Neural cell (in vitro differentiated cells): ENCODE results near the gene CRIM1. TPM values are rescaled to one million over a fixed set of nuclear protein-coding genes. Genes with fewer than 3 reads are reported as not detected.

Source experiments
- H2AFZ ChIP-seq: fragments of 200-600, 300-800 bp; sonication (generic), shearing (Covaris generic); 2 replicates; pipeline ENCODE4 v1.6.0; 2014; ENCODE audit warnings: low read depth, mild to moderate bottlenecking, antibody characterized with exemption, low read length, moderate library complexity
- H3F3A ChIP-seq: fragments of 200-600 bp; shearing (Covaris generic); 2 replicates; pipeline ENCODE4 v1.6.1; 2016; ENCODE audit warnings: mild to moderate bottlenecking, moderate library complexity, mixed read lengths, antibody characterized with exemption, low read length; ENCODE audit not compliant: insufficient read depth, poor library complexity, severe bottlenecking
- H3K27ac ChIP-seq: fragments of 200-600, 300-800 bp; sonication (generic), shearing (Covaris generic); 2 replicates; pipeline ENCODE4 v1.5.1; 2014; ENCODE audit warnings: mild to moderate bottlenecking, low read length, moderate library complexity
- H3K27me3 ChIP-seq: fragments of 300-800, 200-600 bp; sonication (generic), shearing (Covaris generic); 2 replicates; pipeline ENCODE4 v1.6.0; 2014; ENCODE audit warnings: mild to moderate bottlenecking, low read depth, low read length, moderate library complexity; ENCODE audit not compliant: insufficient read depth
- H3K36me3 ChIP-seq: fragments of 300-800, 200-600 bp; sonication (generic), shearing (Covaris generic); 2 replicates; pipeline ENCODE4 v1.5.1; 2014; ENCODE audit warnings: mild to moderate bottlenecking, antibody characterized with exemption, low read length, moderate library complexity; ENCODE audit not compliant: insufficient read depth
- H3K4me2 ChIP-seq: fragments of 300-800, 200-600 bp; sonication (generic), shearing (Covaris generic); 2 replicates; pipeline ENCODE4 v1.6.0; 2014; ENCODE audit warnings: mild to moderate bottlenecking, low read length
- H3K4me3 ChIP-seq: fragments of 300-800, 200-600 bp; sonication (generic), shearing (Covaris generic); 2 replicates; pipeline ENCODE4 v1.5.1; 2014; ENCODE audit warnings: mild to moderate bottlenecking, low read length, moderate library complexity
- H3K79me2 ChIP-seq: fragments of 200-600 bp; shearing (Covaris generic); replicated peaks from 2 replicates; pipeline ENCODE4 v1.6.0; 2014; ENCODE audit warnings: mild to moderate bottlenecking, low read length, moderate library complexity; ENCODE audit not compliant: insufficient read depth
- H3K9ac ChIP-seq: fragments of 300-800, 200-600 bp; sonication (generic), shearing (Covaris generic); 2 replicates; pipeline ENCODE4 v1.6.1; 2016; ENCODE audit warnings: mild to moderate bottlenecking, low read length, mixed read lengths
- H3K9me2 ChIP-seq: fragments of 200-600 bp; shearing (Covaris generic); 2 replicates; pipeline ENCODE4 v1.6.1; 2016; ENCODE audit warnings: mild to moderate bottlenecking, low read length, mixed read lengths; ENCODE audit not compliant: insufficient read depth
- H3K9me3 ChIP-seq: fragments of 200-600, 300-800 bp; sonication (generic), shearing (Covaris generic); 2 replicates; pipeline ENCODE4 v1.6.1; 2016; ENCODE audit warnings: mild to moderate bottlenecking, mixed run types, low read length, moderate library complexity, mixed read lengths
- H4K20me1 ChIP-seq: fragments of 200-600 bp; shearing (Covaris generic); 2 replicates; pipeline ENCODE4 v1.6.1; 2016; ENCODE audit warnings: mild to moderate bottlenecking, mixed run types; ENCODE audit not compliant: insufficient read depth
- EP300 ChIP-seq: fragments of 450-650 bp; conservative IDR thresholded peaks from 2 replicates; pipeline ENCODE4 v1.6.1; 2014; ENCODE audit warnings: antibody characterized with exemption, mild to moderate bottlenecking, moderate library complexity; ENCODE audit not compliant: poor library complexity, severe bottlenecking
- EZH2 ChIP-seq: fragments of 200-600, 300-800 bp; shearing (Covaris generic), sonication (generic); IDR thresholded peaks from 2 replicates; pipeline ENCODE4 v1.6.1; 2014; ENCODE audit warnings: antibody characterized with exemption, low read length, borderline replicate concordance, mild to moderate bottlenecking; ENCODE audit not compliant: insufficient read depth, poor library complexity, severe bottlenecking
- MXI1 ChIP-seq: fragments of 450-650 bp; conservative IDR thresholded peaks from 2 replicates; pipeline ENCODE4 v1.6.1; 2014; ENCODE audit warnings: antibody characterized with exemption, mild to moderate bottlenecking; ENCODE audit not compliant: poor library complexity, severe bottlenecking
- POLR2AphosphoS5 ChIP-seq: IDR thresholded peaks from 2 replicates; pipeline ENCODE4 v1.6.1; 2012
- RAD21 ChIP-seq: fragments of 450-650 bp; conservative IDR thresholded peaks from 2 replicates; pipeline ENCODE4 v1.6.1; 2014; ENCODE audit warnings: antibody characterized with exemption, mild to moderate bottlenecking, moderate library complexity
- SMC3 ChIP-seq: fragments of 450-650 bp; conservative IDR thresholded peaks from 2 replicates; pipeline ENCODE4 v1.6.1; 2014; ENCODE audit warnings: antibody characterized with exemption, mild to moderate bottlenecking, moderate library complexity; ENCODE audit not compliant: poor library complexity
- TAF1 ChIP-seq: IDR thresholded peaks from 2 replicates; pipeline ENCODE4 v1.6.1; 2012; ENCODE audit warnings: low read depth
- polyA plus RNA-seq: library from polyadenylated mRNA; depleted of rRNA; stranded (reverse); fragments of >200 nt; gene quantifications from 2 replicates; pipeline ENCODE4 v1.2.3, GENCODE V29; 2014
- TF ChIP-seq, protein P1 (sequence below): IDR thresholded peaks from 2 replicates; pipeline ENCODE4 v1.6.1; 2012; ENCODE audit warnings: borderline replicate concordance
- TF ChIP-seq, protein P2 (sequence below): fragments of 450-650 bp; IDR thresholded peaks from 2 replicates; pipeline ENCODE4 v1.5.1; 2014; ENCODE audit warnings: antibody characterized with exemption, mild to moderate bottlenecking, moderate library complexity; ENCODE audit not compliant: poor library complexity, severe bottlenecking

CRIM1 gene
- polyA plus RNA-seq, 1 donor from 2014 or later = 6.7 TPM

DNA sequence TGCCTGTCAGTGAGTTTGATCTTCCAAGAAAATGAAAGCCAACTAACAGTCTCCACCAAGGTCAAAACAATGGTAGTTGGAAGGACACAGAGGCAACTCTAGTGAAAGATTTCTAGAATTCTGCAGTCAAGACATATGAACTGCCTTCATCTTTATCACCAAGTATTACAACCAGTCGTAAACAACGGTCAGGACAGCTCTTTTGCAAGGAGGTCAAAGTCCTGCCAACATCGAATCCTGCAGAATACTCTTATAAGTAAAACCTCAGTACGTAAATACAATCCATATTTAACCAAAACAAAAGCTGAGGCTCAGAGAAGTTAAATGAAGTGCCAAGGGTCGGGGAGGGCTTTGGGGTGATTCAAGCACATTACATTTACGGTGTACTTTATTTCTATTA lies 239.3 kb downstream of the CRIM1 start:
- no peaks in the 10 kb centered on the region for H3K36me3 ChIP-seq
- H3F3A ChIP-seq = no peaks in the 10 kb centered on the region
- no peak overlapping the region for H2AFZ ChIP-seq
- TF ChIP-seq MXI1 = no peak
- TF ChIP-seq, protein P1, sequence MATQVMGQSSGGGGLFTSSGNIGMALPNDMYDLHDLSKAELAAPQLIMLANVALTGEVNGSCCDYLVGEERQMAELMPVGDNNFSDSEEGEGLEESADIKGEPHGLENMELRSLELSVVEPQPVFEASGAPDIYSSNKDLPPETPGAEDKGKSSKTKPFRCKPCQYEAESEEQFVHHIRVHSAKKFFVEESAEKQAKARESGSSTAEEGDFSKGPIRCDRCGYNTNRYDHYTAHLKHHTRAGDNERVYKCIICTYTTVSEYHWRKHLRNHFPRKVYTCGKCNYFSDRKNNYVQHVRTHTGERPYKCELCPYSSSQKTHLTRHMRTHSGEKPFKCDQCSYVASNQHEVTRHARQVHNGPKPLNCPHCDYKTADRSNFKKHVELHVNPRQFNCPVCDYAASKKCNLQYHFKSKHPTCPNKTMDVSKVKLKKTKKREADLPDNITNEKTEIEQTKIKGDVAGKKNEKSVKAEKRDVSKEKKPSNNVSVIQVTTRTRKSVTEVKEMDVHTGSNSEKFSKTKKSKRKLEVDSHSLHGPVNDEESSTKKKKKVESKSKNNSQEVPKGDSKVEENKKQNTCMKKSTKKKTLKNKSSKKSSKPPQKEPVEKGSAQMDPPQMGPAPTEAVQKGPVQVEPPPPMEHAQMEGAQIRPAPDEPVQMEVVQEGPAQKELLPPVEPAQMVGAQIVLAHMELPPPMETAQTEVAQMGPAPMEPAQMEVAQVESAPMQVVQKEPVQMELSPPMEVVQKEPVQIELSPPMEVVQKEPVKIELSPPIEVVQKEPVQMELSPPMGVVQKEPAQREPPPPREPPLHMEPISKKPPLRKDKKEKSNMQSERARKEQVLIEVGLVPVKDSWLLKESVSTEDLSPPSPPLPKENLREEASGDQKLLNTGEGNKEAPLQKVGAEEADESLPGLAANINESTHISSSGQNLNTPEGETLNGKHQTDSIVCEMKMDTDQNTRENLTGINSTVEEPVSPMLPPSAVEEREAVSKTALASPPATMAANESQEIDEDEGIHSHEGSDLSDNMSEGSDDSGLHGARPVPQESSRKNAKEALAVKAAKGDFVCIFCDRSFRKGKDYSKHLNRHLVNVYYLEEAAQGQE = no peak
- TF ChIP-seq EZH2 = no peak
- no peak for TF ChIP-seq EP300
- TF ChIP-seq TAF1 = no peak
- no peak for TF ChIP-seq SMC3
- TF ChIP-seq, protein P2, sequence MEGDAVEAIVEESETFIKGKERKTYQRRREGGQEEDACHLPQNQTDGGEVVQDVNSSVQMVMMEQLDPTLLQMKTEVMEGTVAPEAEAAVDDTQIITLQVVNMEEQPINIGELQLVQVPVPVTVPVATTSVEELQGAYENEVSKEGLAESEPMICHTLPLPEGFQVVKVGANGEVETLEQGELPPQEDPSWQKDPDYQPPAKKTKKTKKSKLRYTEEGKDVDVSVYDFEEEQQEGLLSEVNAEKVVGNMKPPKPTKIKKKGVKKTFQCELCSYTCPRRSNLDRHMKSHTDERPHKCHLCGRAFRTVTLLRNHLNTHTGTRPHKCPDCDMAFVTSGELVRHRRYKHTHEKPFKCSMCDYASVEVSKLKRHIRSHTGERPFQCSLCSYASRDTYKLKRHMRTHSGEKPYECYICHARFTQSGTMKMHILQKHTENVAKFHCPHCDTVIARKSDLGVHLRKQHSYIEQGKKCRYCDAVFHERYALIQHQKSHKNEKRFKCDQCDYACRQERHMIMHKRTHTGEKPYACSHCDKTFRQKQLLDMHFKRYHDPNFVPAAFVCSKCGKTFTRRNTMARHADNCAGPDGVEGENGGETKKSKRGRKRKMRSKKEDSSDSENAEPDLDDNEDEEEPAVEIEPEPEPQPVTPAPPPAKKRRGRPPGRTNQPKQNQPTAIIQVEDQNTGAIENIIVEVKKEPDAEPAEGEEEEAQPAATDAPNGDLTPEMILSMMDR = no peak
- TF ChIP-seq RAD21 = no peak
- no peak for TF ChIP-seq POLR2AphosphoS5
- H3K27ac ChIP-seq = no peak overlapping the region
- no peaks in the 10 kb centered on the region for H3K9me3 ChIP-seq
- H3K9me2 ChIP-seq = no peaks in the 10 kb centered on the region
- no peaks in the 10 kb centered on the region for H4K20me1 ChIP-seq
- H3K4me3 ChIP-seq = no peak overlapping the region
- no peaks in the 10 kb centered on the region for H3K27me3 ChIP-seq
- no peak overlapping the region for H3K9ac ChIP-seq
- no peak overlapping the region for H3K4me2 ChIP-seq
- no peaks in the 10 kb centered on the region for H3K79me2 ChIP-seq

GRCh38 chr2:36596397-36596796 lies 240.8 kb downstream of the CRIM1 start:
- TF ChIP-seq EZH2 (no peak), TAF1 (no peak), POLR2AphosphoS5 (no peak), RAD21 (no peak), SMC3 (no peak)
- TF ChIP-seq, protein P2 = no peak
- TF ChIP-seq, protein P1 = no peak
- Histone ChIP-seq H3K4me3 (peak overlapping the region; percentile 82), H3F3A (no peaks in the 10 kb centered on the region), H2AFZ (no peak overlapping the region), H3K4me2 (no peak overlapping the region), H3K27me3 (no peaks in the 10 kb centered on the region), H3K27ac (no peak overlapping the region), H3K79me2 (no peaks in the 10 kb centered on the region), H3K9me3 (no peaks in the 10 kb centered on the region), H3K9me2 (no peaks in the 10 kb centered on the region), H3K36me3 (no peaks in the 10 kb centered on the region), H3K9ac (no peak overlapping the region), H4K20me1 (no peaks in the 10 kb centered on the region)
